GM12878 (cell line): Measurements from ENCODE around the gene TRIM17. TPM values are rescaled to one million over a fixed set of nuclear protein-coding genes. Genes with fewer than 3 reads are reported as not detected.

Experiments used
- ATAC-seq: fragments of 200-7000 bp; cut with Tn5 transposase; 3 replicates; pipeline ENCODE4 v1.9.1; 2020; ENCODE audit warnings: mild to moderate bottlenecking, moderate library complexity
- BruUV-seq: library from RNA; stranded (reverse); fragments of 400-500 nt; replicated peaks from 2 replicates; lab custom pipeline; 2021; lab: Mats Ljungman, UMichigan
- CTCF ChIA-PET: fragments of 300-600 bp; sonication (Branson Sonifier 250); formaldehyde crosslinking; extraction: SDS; loops from one replicate; lab custom pipeline; 2021; ENCODE audit warnings: inconsistent platforms; lab: Yijun Ruan, JAX
- POLR2A ChIA-PET: fragments of 350-600 bp; formaldehyde crosslinking; extraction: SDS; loops from one replicate; lab custom pipeline; 2021; ENCODE audit warnings: inconsistent platforms; lab: Charles Lee
- RAD21 ChIA-PET: fragments of 300-600 bp; sonication (Branson Sonifier 250); formaldehyde crosslinking; loops from one replicate; lab custom pipeline; 2023; ENCODE audit warnings: antibody characterized with exemption; ENCODE audit not compliant: unreplicated experiment; lab: Charles Lee
- SMC1A ChIA-PET: fragments of 300-600 bp; sonication (Branson Sonifier 250); formaldehyde crosslinking; loops from one replicate; lab custom pipeline; 2023; ENCODE audit not compliant: unreplicated experiment, uncharacterized antibody; lab: Charles Lee
- DNase-seq: peaks from one replicate; pipeline ENCODE4 v3.0.0-alpha.2; 2011; ENCODE audit warnings: low read depth, low spot score
- FAIRE-seq: peaks from 3 replicates; lab custom pipeline; 2011; peaks lifted over from hg19 to GRCh38; lab: Jason Lieb, UNC
- H2AFZ ChIP-seq: 2 replicates; pipeline ENCODE4 v1.6.0; 2011; ENCODE audit warnings: low read depth, low read length, control low read depth; ENCODE audit not compliant: control insufficient read depth
- H3K27ac ChIP-seq: 2 replicates; pipeline ENCODE4 v1.5.1; 2011; ENCODE audit warnings: control low read depth; ENCODE audit not compliant: control insufficient read depth, insufficient read depth
- H3K27me3 ChIP-seq, 2 experiments: replicated peaks in 1 of 2; 2 replicates each; pipeline versions ENCODE4 v1.6.0 to v1.6.1; 2011; ENCODE audit warnings: low read length in 1 of 2; ENCODE audit not compliant: control insufficient read depth in 2 of 2, insufficient read depth in 2 of 2
- H3K36me3 ChIP-seq, 2 experiments: 2 replicates each; pipeline ENCODE4 v1.5.1; 2011; ENCODE audit warnings: low read length in 1 of 2; ENCODE audit not compliant: control insufficient read depth in 2 of 2, insufficient read depth in 2 of 2
- H3K4me1 ChIP-seq: 2 replicates; pipeline ENCODE4 v1.6.1; 2011; ENCODE audit warnings: mild to moderate bottlenecking, low read length, moderate library complexity, mixed read lengths; ENCODE audit not compliant: control insufficient read depth, insufficient read depth
- H3K4me2 ChIP-seq: 2 replicates; pipeline ENCODE4 v1.6.0; 2011; ENCODE audit warnings: control low read depth; ENCODE audit not compliant: control insufficient read depth, insufficient read depth
- H3K4me3 ChIP-seq: fragments of 200-600 bp; sonication (generic); 2 replicates; pipeline ENCODE4 v1.5.1; 2016
- H3K79me2 ChIP-seq: 2 replicates; pipeline ENCODE4 v1.6.0; 2011; ENCODE audit warnings: low read length; ENCODE audit not compliant: control insufficient read depth, insufficient read depth
- H3K9ac ChIP-seq: 2 replicates; pipeline ENCODE4 v1.8.0; 2011; ENCODE audit warnings: low read length, control low read depth, mixed read lengths; ENCODE audit not compliant: control insufficient read depth, insufficient read depth
- H3K9me3 ChIP-seq: replicated peaks from 3 replicates; pipeline ENCODE4 v1.5.1; 2011; ENCODE audit warnings: mild to moderate bottlenecking, low read length; ENCODE audit not compliant: control insufficient read depth, insufficient read depth
- H4K20me1 ChIP-seq: 2 replicates; pipeline ENCODE4 v1.6.0; 2011; ENCODE audit not compliant: control insufficient read depth, insufficient read depth
- DPF2 ChIP-seq: fragments of 450-650 bp; IDR thresholded peaks from 2 replicates; pipeline ENCODE4 v1.6.1; 2017; ENCODE audit warnings: mild to moderate bottlenecking
- MTA2 ChIP-seq: fragments of 450-650 bp; IDR thresholded peaks from 2 replicates; pipeline ENCODE4 v1.6.1; 2016; ENCODE audit warnings: low read depth, mild to moderate bottlenecking, moderate library complexity
- WGBS: methylation state at CpG from one replicate; pipeline ENCODE4 v1.1.6; 2016; ENCODE audit warnings: low lambda C conversion rate; ENCODE audit not compliant: insufficient replicate concordance, insufficient coverage; ENCODE audit errors: missing lambda C conversion rate; 5-methylcytosine and 5-hydroxymethylcytosine counted together
- in situ Hi-C: fragments of 300-500 bp; cut with MboI; formaldehyde crosslinking; loops from 9 replicates; pipeline ENCODE4 v1.14.3; 2018; ENCODE audit warnings: mixed read lengths
- intact Hi-C: fragments of 100-400 bp; cut with micrococcal nuclease; formaldehyde crosslinking; loops from one replicate; pipeline ENCODE4 v1.14.2; 2022; ENCODE audit not compliant: unreplicated experiment
- polyA plus RNA-seq, 11 experiments: library from polyadenylated mRNA; depleted of rRNA in 4 of 11; unstranded in 6 of 11; stranded (reverse) in 5 of 11; fragments of >200 nt; fragmentation: Nextera tagmentation in 4 of 11; fragmentation: Illumina TruSeq in 1 of 11; extraction: Ambion mirVana in 4 of 11; extraction: Trizol in 1 of 11; gene quantifications; 1 replicate in 1 of 11; 2 replicates in 10 of 11; pipeline versions ENCODE4 v1.2.1 to v1.2.3, GENCODE V29; 2011 to 2016; ENCODE audit warnings: inconsistent platforms in 2 of 11, missing spikeins in 2 of 11, low read depth in 1 of 11
- total RNA-seq, 4 experiments: library from RNA; depleted of rRNA in 3 of 4; stranded (reverse); fragments of >200 nt in 3 of 4; fragmentation: Illumina TruSeq in 1 of 4; extraction: Trizol in 1 of 4; gene quantifications; 2 replicates each; pipeline versions ENCODE4 v1.2.1 to v1.2.3, GENCODE V29; 2013 to 2021
- TF ChIP-seq, protein P1 (sequence below): fragments of 450-650 bp; IDR thresholded peaks from 2 replicates; pipeline ENCODE4 v1.6.1; 2016; ENCODE audit warnings: mild to moderate bottlenecking, moderate library complexity, borderline replicate concordance
- TF ChIP-seq, protein P2 (sequence below): fragments of 450-650 bp; IDR thresholded peaks from 2 replicates; pipeline ENCODE4 v1.6.1; 2017; ENCODE audit warnings: mild to moderate bottlenecking, moderate library complexity

The TRIM17 gene
- total and polyA plus RNA-seq, 10 of the 15 experiments (the other 5 are each of a cell fraction or from before 2014, with no cell fraction given): 0.16 to 0.32 TPM; not detected in 8

DNA sequence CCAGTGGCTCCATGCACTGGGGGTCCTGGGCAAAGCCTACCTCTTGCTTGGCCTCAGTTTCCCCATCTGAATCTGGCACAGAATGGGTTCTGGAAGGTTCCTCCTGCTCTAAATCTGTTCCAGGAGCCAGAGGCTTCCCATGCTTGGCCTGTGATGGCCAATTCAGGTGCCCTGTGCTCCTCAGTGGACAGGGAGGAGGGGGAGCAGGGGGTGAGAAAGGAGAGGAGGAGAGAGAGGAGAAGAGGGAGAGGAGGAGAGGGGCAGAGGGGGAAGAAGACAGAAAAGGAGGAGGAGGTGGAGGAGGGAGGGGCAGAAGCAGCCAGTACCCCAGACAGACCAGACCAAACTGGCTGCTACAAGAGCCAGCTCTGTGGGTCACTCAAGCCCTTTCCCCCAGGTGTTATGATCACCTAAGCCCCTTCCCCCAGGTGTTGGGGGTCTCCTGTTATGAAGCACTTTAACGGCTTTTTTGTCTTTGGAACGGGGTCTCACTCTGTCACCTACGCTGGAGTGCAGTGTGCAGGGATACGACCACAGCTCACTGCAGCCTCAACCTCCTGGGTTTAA is 53.7 kb downstream of the TRIM17 start:
- FAIRE-seq (no peak), ATAC-seq (no peak), DNase-seq (no peak)
- H3K9me3 ChIP-seq: no peaks in the 10 kb centered on the region
- no peaks in the 10 kb centered on the region for H3K4me1 ChIP-seq
- no peak overlapping the region for H3K4me2 ChIP-seq
- no peaks in the 10 kb centered on the region; the same call in 1 of the 2 replicates for H4K20me1 ChIP-seq
- intact Hi-C loops (no loop called here), in situ Hi-C loops (no loop called here)
- no peak overlapping the region for H2AFZ ChIP-seq
- RAD21 ChIA-PET: no interaction called here
- no peaks in the 10 kb centered on the region; a peak in 1 of 4 replicates for H3K27me3 ChIP-seq
- no peak overlapping the region for H3K4me3 ChIP-seq
- no peak overlapping the region for H3K9ac ChIP-seq
- no peak overlapping the region for H3K27ac ChIP-seq
- BruUV-seq: no TSS peak
- 12% methylated on average over 4 of the region's 4 CpGs for WGBS
- SMC1A ChIA-PET: no interaction called here
- POLR2A ChIA-PET: no interaction called here
- H3K36me3 ChIP-seq: no peaks in the 10 kb centered on the region
- H3K79me2 ChIP-seq: no peaks in the 10 kb centered on the region
- TF ChIP-seq MTA2 (no peak), DPF2 (no peak)
- TF ChIP-seq, protein P1, sequence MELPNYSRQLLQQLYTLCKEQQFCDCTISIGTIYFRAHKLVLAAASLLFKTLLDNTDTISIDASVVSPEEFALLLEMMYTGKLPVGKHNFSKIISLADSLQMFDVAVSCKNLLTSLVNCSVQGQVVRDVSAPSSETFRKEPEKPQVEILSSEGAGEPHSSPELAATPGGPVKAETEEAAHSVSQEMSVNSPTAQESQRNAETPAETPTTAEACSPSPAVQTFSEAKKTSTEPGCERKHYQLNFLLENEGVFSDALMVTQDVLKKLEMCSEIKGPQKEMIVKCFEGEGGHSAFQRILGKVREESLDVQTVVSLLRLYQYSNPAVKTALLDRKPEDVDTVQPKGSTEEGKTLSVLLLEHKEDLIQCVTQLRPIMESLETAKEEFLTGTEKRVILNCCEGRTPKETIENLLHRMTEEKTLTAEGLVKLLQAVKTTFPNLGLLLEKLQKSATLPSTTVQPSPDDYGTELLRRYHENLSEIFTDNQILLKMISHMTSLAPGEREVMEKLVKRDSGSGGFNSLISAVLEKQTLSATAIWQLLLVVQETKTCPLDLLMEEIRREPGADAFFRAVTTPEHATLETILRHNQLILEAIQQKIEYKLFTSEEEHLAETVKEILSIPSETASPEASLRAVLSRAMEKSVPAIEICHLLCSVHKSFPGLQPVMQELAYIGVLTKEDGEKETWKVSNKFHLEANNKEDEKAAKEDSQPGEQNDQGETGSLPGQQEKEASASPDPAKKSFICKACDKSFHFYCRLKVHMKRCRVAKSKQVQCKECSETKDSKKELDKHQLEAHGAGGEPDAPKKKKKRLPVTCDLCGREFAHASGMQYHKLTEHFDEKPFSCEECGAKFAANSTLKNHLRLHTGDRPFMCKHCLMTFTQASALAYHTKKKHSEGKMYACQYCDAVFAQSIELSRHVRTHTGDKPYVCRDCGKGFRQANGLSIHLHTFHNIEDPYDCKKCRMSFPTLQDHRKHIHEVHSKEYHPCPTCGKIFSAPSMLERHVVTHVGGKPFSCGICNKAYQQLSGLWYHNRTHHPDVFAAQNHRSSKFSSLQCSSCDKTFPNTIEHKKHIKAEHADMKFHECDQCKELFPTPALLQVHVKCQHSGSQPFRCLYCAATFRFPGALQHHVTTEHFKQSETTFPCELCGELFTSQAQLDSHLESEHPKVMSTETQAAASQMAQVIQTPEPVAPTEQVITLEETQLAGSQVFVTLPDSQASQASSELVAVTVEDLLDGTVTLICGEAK: no peak
- TF ChIP-seq, protein P2, sequence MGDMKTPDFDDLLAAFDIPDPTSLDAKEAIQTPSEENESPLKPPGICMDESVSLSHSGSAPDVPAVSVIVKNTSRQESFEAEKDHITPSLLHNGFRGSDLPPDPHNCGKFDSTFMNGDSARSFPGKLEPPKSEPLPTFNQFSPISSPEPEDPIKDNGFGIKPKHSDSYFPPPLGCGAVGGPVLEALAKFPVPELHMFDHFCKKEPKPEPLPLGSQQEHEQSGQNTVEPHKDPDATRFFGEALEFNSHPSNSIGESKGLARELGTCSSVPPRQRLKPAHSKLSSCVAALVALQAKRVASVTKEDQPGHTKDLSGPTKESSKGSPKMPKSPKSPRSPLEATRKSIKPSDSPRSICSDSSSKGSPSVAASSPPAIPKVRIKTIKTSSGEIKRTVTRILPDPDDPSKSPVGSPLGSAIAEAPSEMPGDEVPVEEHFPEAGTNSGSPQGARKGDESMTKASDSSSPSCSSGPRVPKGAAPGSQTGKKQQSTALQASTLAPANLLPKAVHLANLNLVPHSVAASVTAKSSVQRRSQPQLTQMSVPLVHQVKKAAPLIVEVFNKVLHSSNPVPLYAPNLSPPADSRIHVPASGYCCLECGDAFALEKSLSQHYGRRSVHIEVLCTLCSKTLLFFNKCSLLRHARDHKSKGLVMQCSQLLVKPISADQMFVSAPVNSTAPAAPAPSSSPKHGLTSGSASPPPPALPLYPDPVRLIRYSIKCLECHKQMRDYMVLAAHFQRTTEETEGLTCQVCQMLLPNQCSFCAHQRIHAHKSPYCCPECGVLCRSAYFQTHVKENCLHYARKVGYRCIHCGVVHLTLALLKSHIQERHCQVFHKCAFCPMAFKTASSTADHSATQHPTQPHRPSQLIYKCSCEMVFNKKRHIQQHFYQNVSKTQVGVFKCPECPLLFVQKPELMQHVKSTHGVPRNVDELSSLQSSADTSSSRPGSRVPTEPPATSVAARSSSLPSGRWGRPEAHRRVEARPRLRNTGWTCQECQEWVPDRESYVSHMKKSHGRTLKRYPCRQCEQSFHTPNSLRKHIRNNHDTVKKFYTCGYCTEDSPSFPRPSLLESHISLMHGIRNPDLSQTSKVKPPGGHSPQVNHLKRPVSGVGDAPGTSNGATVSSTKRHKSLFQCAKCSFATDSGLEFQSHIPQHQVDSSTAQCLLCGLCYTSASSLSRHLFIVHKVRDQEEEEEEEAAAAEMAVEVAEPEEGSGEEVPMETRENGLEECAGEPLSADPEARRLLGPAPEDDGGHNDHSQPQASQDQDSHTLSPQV: no peak
- CTCF ChIA-PET: no interaction called here
